ENCODE results near the gene KATNBL1.

- TF ChIP-seq MAX (IDR thresholded peaks at IDR 0.05) (no peak), ATF3 (IDR thresholded peaks at IDR 0.05) (no peak), JUND (IDR thresholded peaks at IDR 0.05) (no peak), CTCF (IDR thresholded peaks at IDR 0.05; ENCODE audit: low read depth, low read length, missing input control) (no peak), TAF1 (conservative IDR thresholded peaks at IDR 0.05) (no peak), GABPA (IDR thresholded peaks at IDR 0.05 in 1 of 2, conservative IDR thresholded peaks at IDR 0.05 in 1 of 2) (no peak), FOXA1 (IDR thresholded peaks at IDR 0.05) (no peak), RAD21 (IDR thresholded peaks at IDR 0.05) (no peak), RXRA (IDR thresholded peaks at IDR 0.05) (no peak)
These were observed 30.6 kb upstream of the KATNBL1 start for GRCh38 chr15:34240537-34240936.
